Panc1 (cell line): ENCODE data around the gene ENOSF1. TPM values are rescaled to one million over a fixed set of nuclear protein-coding genes. Genes with fewer than 3 reads are reported as not detected.

Experiments
- ATAC-seq: fragments of 200-7000 bp; cut with Tn5 transposase; 2 replicates; pipeline ENCODE4 v1.9.1; 2020; ENCODE audit warnings: mild to moderate bottlenecking, moderate library complexity
- BruUV-seq: library from RNA; stranded (reverse); fragments of 400-500 nt; replicated peaks from 2 replicates; lab custom pipeline; 2021; lab: Mats Ljungman, UMichigan
- CTCF ChIA-PET: fragments of 300-600 bp; sonication (Branson Sonifier 250); formaldehyde crosslinking; loops from one replicate; lab custom pipeline; 2022; ENCODE audit warnings: antibody characterized with exemption; lab: Charles Lee
- POLR2A ChIA-PET: fragments of 300-600 bp; sonication (Branson Sonifier 250); formaldehyde crosslinking; loops from one replicate; lab custom pipeline; 2022; ENCODE audit warnings: antibody characterized with exemption; lab: Charles Lee
- DNase-seq: peaks from one replicate; pipeline ENCODE4 v3.0.0-alpha.2; 2010; ENCODE audit warnings: low read depth, low spot score
- H3K27ac ChIP-seq: 2 replicates; pipeline ENCODE4 v1.5.1; 2011; ENCODE audit warnings: mild to moderate bottlenecking, low read length, inconsistent platforms
- H3K27me3 ChIP-seq: fragments of 200-500 bp; sonication (Bioruptor generic); 2 replicates; pipeline ENCODE4 v1.6.0; 2014; ENCODE audit warnings: low read length, inconsistent platforms; ENCODE audit not compliant: control insufficient read depth, insufficient read depth
- H3K36me3 ChIP-seq: fragments of 200-500 bp; sonication (Bioruptor generic); 2 replicates; pipeline ENCODE4 v1.5.1; 2014; ENCODE audit warnings: inconsistent platforms, mild to moderate bottlenecking, low read length, moderate library complexity; ENCODE audit not compliant: control insufficient read depth, insufficient read depth
- H3K4me1 ChIP-seq: 2 replicates; pipeline ENCODE4 v1.5.1; 2011; ENCODE audit warnings: inconsistent platforms, mild to moderate bottlenecking, low read length, moderate library complexity; ENCODE audit not compliant: control insufficient read depth, insufficient read depth
- H3K4me3 ChIP-seq, 2 experiments: 2 replicates each; pipeline ENCODE4 v1.5.1; 2011 to 2012; ENCODE audit warnings: low read depth in 2 of 2, low read length in 2 of 2, mild to moderate bottlenecking in 2 of 2, inconsistent platforms in 1 of 2, moderate library complexity in 1 of 2
- H3K9me3 ChIP-seq: fragments of 200-500 bp; sonication (Bioruptor generic); 2 replicates; pipeline ENCODE4 v1.5.1; 2014; ENCODE audit warnings: low read depth, mild to moderate bottlenecking, inconsistent platforms, low read length, moderate library complexity; ENCODE audit not compliant: control insufficient read depth, insufficient read depth
- CTCF ChIP-seq: fragments of 450-650 bp; IDR thresholded peaks from 2 replicates; pipeline ENCODE4 v1.5.1; 2017; ENCODE audit warnings: mild to moderate bottlenecking
- POLR2AphosphoS5 ChIP-seq: IDR thresholded peaks from 2 replicates; pipeline ENCODE4 v1.6.1; 2012; ENCODE audit warnings: mild to moderate bottlenecking, low read depth, low read length, moderate library complexity
- REST ChIP-seq, 2 experiments: IDR thresholded peaks; 2 replicates each; pipeline ENCODE4 v1.6.1; 2011 to 2012; ENCODE audit warnings: low read depth in 2 of 2, control low read depth in 1 of 2, low read length in 1 of 2, mild to moderate bottlenecking in 1 of 2, moderate library complexity in 1 of 2; ENCODE audit not compliant: insufficient read depth in 1 of 2
- SIN3A ChIP-seq: IDR thresholded peaks from 2 replicates; pipeline ENCODE4 v1.6.1; 2012; ENCODE audit warnings: low read depth, mild to moderate bottlenecking, low read length, moderate library complexity, borderline replicate concordance; ENCODE audit not compliant: insufficient read depth
- TCF7L2 ChIP-seq: IDR thresholded peaks from 2 replicates; pipeline ENCODE4 v1.6.1; 2011; ENCODE audit warnings: mild to moderate bottlenecking, low read depth, low read length, inconsistent platforms
- in situ Hi-C: cut with HindIII; loops from 2 replicates; pipeline ENCODE4 v1.10.0; 2016; ENCODE audit warnings: low sequenced_read_pairs, low pct_unique_long_range_greater_than_20kb
- intact Hi-C: fragments of 100-400 bp; cut with micrococcal nuclease; formaldehyde crosslinking; loops from one replicate; pipeline ENCODE4 v1.10.0; 2022; ENCODE audit not compliant: unreplicated experiment
- total RNA-seq: library from RNA; stranded (reverse); gene quantifications from one replicate; pipeline ENCODE4 v1.2.1, GENCODE V29; 2021; ENCODE audit not compliant: unreplicated experiment

ENOSF1 gene
- total RNA-seq, 1 experiment from 2014 or later = 53.7 TPM

- no peaks in the 10 kb centered on the region for H3K9me3 ChIP-seq
- ATAC-seq (no peak), DNase-seq (no peak)
- peaks cover 15% of the 10 kb centered on the region for H3K36me3 ChIP-seq
- H3K4me1 ChIP-seq = no peaks in the 10 kb centered on the region
- in situ Hi-C loops = no loop called here
- no TSS peak for BruUV-seq
- no peak overlapping the region for H3K4me3 ChIP-seq
- CTCF ChIA-PET = no interaction called here
- POLR2A ChIA-PET = no interaction called here
- H3K27me3 ChIP-seq = no peaks in the 10 kb centered on the region
- TF ChIP-seq TCF7L2 (no peak), CTCF (no peak), REST (IDR thresholded peaks at IDR 0.05; ENCODE audit: insufficient read depth in 1 of 2, low read depth in 2 of 2, low read length in 1 of 2) (no peak), SIN3A (no peak), POLR2AphosphoS5 (no peak)
- H3K27ac ChIP-seq = no peak overlapping the region
- intact Hi-C loops = no loop called here
Observed at GRCh38 chr18:668260-668659, 44.2 kb downstream of the ENOSF1 start.

GRCh38 chr18:666628-667027 lies 45.8 kb downstream of the ENOSF1 start:
- Histone ChIP-seq H3K4me3 (no peak overlapping the region), H3K27ac (no peak overlapping the region), H3K9me3 (no peaks in the 10 kb centered on the region), H3K27me3 (no peaks in the 10 kb centered on the region), H3K4me1 (no peaks in the 10 kb centered on the region), H3K36me3 (peaks cover 7% of the 10 kb centered on the region)
- in situ Hi-C loops = no loop called here
- no peak for DNase-seq
- no peak for ATAC-seq
- no TSS peak for BruUV-seq
- CTCF ChIA-PET = no interaction called here
- TF ChIP-seq SIN3A = no peak
- POLR2A ChIA-PET = no interaction called here
- intact Hi-C loops = no loop called here

- in situ Hi-C loops (no loop called here), intact Hi-C loops (no loop called here)
- CTCF ChIA-PET = no interaction called here
- H3K27me3 ChIP-seq = no peaks in the 10 kb centered on the region
- POLR2A ChIA-PET = no interaction called here
- no peak for TF ChIP-seq REST (IDR thresholded peaks at IDR 0.05; ENCODE audit: insufficient read depth in 1 of 2, low read depth in 2 of 2, low read length in 1 of 2)
- peak; percentile 44 for TF ChIP-seq CTCF
- no peaks in the 10 kb centered on the region for H3K4me1 ChIP-seq
- no peak for DNase-seq
- H3K9me3 ChIP-seq = no peaks in the 10 kb centered on the region
- no peak for ATAC-seq
- no peak overlapping the region for H3K27ac ChIP-seq
- H3K36me3 ChIP-seq = peaks cover 8% of the 10 kb centered on the region
- BruUV-seq = no TSS peak
- H3K4me3 ChIP-seq = no peak overlapping the region
Observed at GRCh38 chr18:666177-666576, 46.3 kb downstream of the ENOSF1 start.
